ENCODE data around the gene ASIC1.
"Not testable (repeated sequence)": the region's sequence is repeated elsewhere in the genome, so short reads cannot be mapped to it uniquely, and the experiment has no call there.

GRCh38 chr12:50030449-50030848 is 26.9 kb upstream of the ASIC1 start:
- TF ChIP-seq CTCF, EP300 (IDR thresholded peaks at IDR 0.05): not testable (repeated sequence)
